Activated CD4-positive, CD25-positive, alpha-beta regulatory T cell treated with anti-CD3 and anti-CD28 coated beads, Interleukin-2, amount 50 U/mL, for 72 hours (primary cell): ENCODE data around the gene CNTF.

Experiments
- DNase-seq: peaks from one replicate; pipeline ENCODE4 v3.0.0; 2021

The CNTF gene

DNA sequence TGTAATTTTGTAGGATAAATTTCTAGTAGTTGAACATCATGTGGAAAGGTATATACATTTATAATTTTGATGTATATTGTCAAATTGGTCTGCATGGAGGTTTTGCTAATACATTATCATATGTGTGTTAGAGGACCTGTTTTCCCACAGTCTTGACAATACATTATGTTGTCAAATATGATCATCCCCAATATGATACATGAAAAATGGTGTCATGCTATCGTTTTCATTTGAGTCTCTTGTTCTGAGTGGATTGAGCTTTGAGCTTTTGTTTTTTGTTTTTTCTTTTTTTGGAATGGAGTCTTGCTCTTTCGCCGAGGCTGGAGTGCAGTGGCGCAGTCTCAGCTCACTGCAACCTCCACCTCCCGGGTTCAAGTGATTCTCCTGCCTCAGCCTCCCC lies 14.1 kb upstream of the CNTF start:
- no peak for DNase-seq

DNA sequence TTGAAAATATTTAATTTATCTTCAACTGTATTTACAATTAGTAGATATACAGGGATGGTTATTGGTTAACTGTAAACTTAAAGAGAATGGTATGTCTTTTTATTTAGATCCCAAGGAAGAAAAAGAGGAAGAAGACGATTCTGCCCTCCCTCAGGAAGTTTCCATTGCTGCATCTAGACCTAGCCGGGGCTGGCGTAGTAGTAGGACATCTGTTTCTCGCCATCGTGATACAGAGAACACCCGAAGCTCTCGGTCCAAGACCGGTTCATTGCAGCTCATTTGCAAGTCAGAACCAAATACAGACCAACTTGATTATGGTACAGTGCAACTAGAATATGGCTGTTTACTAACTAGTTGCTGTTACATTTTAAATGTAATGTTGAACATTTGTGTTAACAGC lies 12.7 kb upstream of the CNTF start:
- DNase-seq, result no peak

DNA sequence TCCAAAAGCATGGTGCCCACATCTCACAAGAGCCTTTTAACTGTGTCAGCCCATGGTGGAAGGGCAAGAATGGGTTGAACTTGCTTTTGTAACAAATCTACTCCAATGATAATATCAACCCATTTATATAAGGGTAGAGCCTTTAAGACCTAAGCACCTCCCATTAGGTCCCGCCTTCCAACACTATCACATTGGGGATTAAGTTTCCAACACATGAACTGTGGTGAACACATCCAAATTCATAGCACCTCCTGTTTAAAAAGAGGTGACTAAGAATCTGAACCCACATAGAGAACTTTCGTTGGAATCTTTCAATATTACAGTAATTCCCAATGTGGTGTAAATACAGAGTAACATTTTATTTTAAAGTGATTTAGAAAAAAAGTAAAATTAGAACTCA lies 9.2 kb upstream of the CNTF start:
- DNase-seq, result no peak

DNA sequence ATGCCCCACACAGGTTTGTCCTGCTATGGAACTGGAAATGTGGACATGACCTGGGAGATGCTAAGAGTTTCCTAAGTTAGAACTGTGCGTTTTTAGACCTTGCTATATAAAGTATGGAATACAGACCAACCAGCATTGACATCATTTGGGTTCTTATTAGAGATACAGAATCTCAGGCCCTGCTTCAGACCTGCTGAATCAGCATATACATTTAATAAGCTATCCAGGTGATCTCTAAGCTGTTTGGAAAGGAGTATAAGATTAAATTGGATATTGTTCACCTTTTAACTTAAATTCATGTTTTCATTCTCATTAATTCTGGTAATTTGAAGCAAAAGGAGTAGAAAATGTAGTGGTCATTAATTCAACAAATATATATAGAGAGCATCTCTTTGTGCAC lies 6.9 kb upstream of the CNTF start:
- no peak for DNase-seq

DNA sequence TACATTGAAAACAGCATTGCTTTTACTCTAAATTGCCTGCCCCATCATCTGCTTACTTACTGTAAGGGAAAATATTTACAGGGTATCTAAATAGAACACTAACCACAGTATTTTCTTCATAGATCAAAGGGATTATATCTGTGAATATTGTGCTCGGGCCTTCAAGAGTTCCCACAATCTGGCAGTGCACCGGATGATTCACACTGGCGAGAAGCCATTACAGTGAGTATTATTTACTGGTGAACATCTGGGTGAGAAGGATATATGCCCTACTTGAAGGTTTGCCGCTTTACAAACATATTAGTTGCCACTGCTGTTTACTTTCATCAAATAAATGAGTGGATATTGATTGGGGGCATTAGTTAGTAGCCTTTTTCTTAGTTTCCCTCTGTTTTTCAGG lies 5.9 kb upstream of the CNTF start:
- DNase-seq, result no peak

DNA sequence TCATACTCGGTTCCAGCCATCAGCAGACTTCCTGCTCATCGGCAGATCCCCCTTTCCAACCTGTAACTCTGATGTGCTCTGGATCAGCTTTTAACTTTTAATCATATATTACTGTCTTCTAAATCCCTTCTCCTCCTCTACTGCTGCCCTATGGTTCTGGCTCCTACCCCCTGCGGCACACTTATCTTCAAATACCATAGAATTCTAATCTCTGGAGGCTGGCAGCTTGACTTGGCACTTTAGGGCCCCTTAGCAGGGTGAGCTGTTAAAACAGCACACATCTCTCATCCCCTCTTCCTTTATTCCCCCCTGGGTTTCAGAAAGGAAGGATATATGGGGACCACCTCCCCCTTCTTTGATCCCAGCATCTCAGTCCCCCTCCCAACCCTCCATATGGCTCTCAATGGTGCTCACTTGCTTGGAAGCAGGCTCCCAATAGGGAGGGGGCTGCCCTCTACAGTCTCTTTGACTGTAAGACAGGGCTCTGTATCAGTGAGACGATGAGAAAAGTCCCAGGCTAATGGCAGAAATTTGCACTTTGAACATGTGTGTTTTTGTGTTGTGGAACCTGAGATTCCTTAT lies 4.4 kb upstream of the CNTF start:
- no peak for DNase-seq

DNA sequence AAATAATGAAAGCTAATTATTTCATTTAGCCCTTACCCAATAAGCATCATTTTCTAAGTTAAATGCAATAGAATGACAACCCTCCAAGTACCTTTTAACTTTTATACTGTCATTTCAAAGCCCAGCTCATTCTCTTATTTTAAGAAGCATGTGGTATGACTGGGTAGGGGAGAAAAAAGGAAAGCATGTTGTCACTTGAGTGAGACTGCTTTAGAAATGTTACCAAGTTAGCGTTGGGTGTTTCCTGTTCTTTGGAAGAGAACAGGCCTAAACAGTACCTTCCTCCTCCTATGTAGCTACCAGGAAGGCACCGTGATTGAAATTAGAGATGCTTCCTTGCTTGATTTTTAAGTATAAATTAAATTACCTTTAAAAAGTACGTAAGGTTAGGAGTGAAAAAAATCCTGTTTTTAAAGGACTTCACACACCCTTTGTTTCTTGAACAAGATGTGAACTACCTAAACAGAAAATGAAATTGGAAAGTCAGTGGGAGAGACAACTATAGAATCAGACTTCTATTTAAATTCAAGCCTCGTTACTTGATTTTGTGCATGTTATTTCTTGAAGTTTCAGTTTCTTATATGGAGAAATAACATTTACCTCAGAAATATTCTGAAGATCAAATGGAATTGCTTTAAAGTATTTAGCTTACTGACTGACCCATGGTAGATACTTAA lies 741 bp upstream of the CNTF start:
- no peak for DNase-seq

DNA sequence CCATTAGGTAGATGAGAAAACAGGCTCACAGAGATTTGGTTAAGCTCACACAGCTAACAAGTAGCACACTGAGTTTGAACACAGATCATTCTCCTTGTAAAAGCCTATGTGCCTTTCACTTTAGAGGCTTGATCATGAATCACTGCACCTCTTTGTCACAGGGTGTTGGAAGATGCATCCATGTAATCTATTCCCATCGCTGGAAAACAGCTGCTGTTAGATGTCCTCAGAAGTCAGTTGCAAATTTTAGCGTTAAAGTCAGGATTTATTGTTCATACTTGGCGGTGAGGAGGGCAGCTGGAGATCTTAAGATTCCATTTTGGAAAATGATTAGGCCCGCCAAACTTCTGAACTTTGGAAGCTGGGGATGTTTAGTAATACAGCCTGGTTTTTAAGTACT lies 2.6 kb downstream of the CNTF start:
- DNase-seq, result no peak

DNA sequence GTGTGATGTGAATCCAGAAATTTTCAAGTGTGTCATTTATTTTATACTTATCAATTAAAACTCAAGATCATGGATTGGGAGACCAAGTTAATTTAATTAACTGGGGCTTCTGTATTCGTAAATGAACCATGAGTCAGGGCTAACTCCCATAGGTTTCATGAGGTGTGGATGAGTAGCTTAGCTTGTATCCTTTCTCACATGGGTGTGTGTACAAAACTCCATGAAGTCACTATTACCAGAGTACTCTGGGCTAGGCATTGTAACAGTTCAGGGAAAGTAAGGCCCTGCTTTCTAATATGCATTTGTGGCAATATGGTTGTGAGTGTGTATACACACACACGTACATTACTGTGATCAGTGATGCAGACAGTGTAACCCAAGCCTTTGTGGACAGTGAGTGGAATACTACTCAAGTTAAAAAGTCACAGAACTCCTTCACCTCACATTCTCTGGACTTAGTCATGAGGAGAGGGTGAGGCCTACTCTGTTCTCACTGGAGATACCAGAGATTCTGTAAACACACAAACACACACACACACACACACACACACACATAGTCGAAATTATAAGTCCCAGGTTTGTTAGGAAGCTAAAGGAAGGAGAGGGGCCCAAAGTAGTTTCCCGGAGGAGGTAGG lies 3.5 kb downstream of the CNTF start:
- DNase-seq, result no peak

DNA sequence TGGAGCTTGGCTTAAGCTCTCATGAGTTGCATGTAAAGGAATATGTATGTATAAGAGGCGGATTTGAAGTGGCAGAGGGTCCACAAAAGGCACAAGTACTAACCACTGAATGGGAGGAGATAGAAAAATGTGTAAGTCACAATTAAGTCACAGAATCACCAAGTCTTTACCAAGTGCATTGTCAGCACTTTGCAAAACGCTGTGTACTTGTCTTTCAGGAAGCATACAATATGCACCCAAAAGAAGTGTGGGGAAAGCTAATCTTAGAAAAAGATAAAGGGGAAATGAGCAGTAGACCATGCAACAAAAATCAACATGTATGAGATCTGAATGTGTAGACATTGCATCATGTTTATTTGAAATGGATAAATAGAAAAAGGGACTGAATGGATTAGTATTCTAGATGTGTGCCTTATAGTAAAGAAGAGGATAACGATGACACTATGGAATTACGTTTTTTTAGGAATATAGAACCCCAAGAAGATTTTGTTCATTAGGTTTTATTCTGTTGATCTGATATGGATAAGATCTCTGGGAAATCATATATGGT lies 4.5 kb downstream of the CNTF start:
- no peak for DNase-seq

DNA sequence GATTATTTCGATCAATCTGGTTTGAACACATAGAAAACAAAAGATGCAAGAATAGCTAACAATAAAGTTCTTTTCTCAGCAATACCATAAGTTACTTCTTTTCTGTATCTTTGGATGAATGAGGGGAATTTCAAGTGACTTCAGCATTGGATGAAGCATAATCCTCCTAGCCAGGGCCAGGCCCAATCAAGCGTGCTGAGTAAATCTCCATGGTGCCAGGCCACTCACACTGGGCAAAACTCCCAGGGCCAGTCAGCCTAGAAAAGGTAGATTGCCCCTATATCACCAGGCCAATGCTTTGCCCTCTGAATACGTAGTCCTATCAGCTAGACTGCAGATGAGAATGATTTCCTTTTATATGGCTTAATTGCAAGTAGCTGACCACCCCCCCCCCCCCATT lies 6.0 kb downstream of the CNTF start:
- no peak for DNase-seq

DNA sequence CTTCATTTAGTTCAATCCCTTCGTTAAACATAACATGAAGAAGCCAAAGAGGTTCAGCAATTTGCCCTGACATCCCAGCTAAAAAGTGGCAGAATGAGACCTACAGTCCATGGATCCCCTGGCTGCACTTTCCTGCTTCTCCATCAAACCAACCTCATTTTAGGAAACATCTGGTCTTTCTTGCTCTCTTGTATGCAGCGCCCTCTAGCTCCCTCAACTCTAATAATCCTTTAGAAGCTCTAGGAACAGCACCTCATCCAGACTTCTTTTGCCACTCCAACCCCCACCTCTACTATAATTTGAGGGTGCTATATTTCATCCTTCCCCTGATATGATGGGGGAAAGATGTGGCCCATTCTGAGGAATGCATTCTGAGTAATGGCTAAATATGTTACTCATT lies 7.4 kb downstream of the CNTF start:
- no peak for DNase-seq

DNA sequence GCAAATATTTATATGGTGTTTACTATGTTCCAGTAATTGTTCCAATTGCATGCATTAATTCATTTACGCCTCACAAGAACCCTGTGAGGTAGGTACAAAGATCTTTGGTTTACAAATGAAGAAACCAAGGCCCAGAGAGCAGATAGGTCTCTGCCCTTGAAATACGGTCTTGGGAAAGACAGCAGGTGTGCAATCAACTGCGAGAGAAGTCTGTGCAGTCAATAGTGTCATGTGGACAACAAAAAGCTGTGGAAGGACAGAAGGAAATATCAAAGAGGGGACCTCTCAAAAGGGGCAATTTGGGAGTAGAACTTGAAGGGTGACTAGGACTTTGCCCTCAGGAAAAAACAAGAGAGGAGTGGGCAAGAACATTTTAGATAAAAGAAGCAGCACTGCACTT lies 8.9 kb downstream of the CNTF start:
- DNase-seq, result no peak

DNA sequence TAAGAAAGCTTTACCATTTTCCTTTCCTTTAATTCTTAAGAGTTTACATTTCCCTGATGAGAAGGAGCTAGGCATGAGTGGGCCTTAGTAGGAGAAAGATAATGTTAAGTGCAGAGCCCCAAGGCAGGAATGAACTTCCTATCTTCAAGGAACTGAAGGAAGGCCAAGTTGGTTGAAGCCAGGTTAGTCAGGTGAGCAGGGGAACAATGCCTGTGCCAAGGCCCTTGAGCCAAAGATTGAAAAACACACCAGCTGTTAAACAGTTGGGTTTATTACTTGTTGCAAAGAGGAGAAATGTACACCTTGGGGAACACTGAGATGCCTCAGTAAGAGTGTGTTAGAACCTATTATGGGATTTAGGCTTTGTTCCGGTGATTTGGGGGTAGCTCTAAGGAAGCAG lies 10.0 kb downstream of the CNTF start:
- DNase-seq, result no peak

DNA sequence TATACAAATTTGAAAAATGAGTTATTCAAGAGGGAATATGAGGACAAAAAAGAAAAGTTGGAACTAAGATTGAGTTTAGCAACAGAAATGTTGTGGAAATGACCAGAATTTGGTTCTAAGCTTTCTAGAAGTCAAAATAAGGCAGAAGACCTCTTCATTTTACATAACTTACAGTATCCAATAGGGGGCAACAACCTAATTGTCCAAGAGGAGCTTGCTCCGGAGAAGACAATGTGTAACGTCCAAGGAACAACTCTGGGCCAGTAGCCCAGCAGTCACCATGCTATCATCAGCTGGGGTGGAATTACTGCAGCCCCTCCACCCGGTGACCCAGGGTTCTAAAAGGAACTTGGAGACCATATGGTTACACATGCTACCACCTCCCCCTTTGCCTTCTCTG lies 14.1 kb downstream of the CNTF start:
- no peak for DNase-seq

DNA sequence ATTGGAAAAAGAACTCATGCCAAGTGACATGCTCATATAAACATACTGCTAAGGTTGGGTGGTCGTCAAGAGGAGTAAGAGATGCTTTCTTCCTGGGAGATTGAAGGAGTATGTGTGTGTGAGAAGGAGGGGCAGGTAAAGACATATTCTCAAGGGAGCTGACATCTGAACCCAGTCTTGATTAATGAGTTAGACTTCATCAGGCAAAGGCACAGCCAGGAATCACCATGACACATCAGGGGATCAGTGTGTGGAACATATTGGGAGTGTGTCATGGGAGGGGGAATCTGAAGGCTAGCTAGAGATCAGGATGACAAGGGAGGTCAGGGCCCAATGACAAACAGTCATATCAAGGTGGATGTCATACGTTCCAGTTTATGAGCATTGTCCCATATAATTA lies 14.9 kb downstream of the CNTF start:
- DNase-seq, result no peak

DNA sequence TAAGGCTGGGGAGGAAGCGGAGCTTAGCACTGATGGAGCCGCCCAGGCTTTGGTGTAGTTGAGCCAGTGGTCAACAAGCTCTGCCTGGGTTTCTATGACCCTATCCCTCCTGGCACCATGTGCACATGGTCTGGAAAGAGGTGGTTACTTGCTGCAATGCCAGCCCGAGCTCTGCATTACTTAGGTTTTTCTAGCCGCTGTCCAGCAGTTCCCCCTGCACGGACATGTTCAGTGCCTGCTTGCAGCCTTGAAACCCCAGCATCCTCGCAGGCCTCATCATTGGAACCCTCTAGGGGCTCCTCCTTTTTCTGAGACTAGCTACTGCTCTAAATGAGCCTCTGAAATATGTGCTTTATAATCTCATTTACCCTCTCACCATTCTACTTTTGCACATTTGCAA lies 16.6 kb downstream of the CNTF start:
- DNase-seq, result no peak

DNA sequence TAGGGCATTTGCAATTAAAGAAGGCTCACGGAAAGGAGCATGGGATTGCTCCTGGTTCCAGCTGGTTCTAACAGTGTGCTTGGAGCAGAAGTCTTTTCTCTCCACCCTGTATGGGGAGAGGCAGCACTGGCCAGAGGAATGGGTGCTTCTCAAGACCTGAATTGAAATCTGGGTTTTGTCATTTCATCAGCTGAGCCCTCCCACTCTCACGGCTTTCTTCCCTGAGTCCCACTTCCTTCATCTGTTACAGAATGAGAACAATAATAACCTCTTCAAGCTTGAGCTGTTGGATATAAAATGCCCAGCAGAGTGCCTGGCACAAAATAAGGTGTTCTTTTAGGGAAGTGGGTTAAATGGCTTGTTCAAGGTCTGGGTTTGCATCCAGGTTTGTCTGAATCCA lies 17.2 kb downstream of the CNTF start:
- no peak for DNase-seq

DNA sequence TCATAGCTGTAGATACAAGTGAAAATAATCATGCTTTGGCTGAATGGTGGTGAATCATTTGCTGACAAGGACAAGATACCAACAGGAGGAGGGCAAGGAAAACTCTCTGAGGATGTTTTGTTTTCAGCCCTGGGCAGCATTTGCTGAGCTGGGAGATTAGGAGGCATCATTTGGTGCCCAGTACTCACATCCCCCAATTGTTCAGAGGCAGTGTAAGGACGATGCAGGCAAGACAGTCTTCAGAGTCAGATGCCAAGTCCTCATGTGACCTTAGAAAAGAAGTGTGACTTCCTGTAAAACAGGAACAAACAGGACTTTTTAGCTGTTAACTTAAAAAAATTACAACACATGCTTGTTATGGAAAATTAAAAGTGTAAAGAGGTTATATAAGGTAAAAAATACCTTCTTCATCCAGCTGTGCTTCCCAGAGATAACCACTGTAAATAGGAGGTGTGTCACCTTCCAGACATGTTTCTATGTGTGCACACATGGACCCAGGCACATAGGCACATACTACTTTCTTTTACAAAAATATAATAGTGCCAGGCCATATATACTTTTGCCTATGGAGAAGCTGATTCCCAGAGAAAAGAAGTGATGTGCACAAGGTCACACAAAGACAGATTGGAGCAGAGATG lies 18.0 kb downstream of the CNTF start:
- DNase-seq, result no peak

DNA sequence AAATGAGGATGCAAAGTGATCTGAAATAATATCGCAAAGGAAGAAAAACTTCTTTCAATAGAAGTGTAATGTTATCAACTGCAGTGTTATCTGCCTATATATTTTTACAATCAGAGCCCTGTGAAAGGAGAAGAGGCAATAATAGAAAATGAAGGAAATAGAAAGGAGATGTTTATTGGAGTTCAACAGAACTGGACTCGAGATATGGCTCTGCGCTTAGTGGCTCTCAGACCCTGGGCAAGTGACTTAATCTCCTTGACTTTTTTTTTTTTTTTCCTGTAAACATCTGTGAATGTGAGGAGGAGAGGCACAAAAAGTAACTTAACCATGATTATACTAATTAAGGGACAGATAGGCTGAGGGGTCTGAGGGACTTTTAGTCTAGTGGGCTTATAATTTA lies 18.9 kb downstream of the CNTF start:
- no peak for DNase-seq

DNA sequence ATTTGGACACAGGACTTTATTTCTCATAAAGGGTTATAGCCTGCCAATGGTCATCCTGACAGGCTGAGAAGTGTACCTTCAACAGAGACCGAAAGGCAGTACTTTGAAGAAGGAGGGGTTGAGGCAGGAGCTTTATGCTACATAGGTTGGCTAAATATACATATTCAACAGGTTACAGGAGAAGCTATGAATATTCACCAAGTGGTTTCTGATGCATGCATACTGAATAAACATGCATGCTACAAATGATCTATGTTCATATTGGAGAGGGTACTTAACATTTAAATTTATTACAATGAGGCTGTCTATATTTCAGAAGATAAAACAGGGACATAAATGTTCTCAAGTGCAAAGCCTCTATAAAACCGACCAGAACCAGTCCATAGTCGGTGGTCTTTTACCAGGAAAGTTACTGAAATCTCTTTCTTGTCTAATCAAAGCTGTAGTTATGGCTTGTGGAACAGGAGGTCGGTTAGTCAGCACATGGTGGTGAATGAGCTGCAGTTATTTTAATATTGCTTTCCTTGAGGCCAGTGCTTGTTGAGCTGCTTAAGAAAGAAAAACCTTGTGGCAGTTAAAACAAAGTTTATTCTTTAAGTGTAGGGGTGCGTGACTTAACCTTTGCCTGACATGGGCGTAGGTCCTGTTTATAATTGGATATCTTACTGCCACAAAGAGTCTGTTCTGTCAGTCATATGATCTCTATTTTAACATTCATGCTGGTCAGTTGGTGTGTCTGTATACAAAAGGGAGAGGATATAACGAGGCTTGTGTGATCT lies 19.5 kb downstream of the CNTF start:
- no peak for DNase-seq

DNA sequence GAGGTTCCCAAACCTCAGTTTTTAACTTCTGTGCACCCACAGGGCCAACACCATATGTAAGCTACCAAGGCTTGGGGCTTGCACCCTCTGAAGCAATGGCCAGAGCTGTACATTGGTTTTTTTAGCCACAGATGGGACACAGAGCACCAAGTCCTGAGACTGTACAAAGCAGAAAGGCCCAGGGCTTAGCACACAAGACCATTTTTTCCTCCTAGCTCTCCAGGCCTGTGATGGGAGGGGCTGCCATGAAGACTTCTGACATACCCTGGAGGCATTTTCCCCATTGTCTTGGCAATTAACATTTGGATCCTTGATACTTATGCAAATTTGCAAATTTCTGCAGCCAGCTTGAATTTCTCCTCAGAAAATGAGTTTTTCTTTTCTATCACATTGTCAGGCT lies 23.4 kb downstream of the CNTF start:
- DNase-seq, result no peak

DNA sequence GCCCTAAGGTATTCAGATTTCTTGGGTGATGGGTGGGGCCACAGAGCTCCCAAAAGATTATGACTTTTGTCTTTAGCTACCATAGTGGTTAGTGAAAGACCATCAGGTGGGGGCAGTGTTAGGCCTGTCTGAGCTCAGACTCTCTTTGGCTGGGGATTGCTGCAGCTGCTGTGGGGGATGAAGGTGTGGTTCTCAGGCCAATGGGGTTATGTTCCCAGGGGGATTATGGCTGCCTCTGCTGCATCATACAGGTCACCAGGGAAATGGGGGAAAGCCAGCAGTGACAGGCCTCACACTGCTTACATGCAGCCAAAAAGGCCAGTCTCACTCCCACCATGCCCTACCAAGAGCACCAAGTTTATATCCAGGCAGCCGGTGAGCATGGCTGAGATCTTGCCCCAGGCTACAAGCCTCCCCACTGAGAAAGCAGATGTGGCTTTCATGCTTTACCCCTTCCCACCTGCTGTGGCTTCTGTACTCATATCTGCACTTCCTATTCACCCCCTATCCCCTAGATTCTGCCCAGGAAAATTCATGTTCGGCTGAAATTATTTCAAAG lies 24.8 kb downstream of the CNTF start:
- no peak for DNase-seq
